AG04449 (cell line): ENCODE data around the gene SPPL3.

Experiments
- CTCF ChIA-PET: fragments of 350-600 bp; formaldehyde crosslinking; extraction: SDS; loops from one replicate; lab custom pipeline; 2021; ENCODE audit warnings: antibody characterized with exemption; lab: Yijun Ruan, JAX
- POLR2A ChIA-PET: fragments of 400-600, 350-600 bp; formaldehyde crosslinking; extraction: SDS; loops from one replicate; lab custom pipeline; 2020; ENCODE audit warnings: antibody characterized with exemption, inconsistent platforms; lab: Yijun Ruan, JAX
- DNase-seq: peaks from one replicate; pipeline ENCODE4 v3.0.0-alpha.2; 2010; ENCODE audit warnings: low read depth, low spot score
- H3K4me3 ChIP-seq: 2 replicates; pipeline ENCODE4 v1.5.1; 2011; ENCODE audit warnings: low read depth, mild to moderate bottlenecking, control low read depth, low read length
- CTCF ChIP-seq: IDR thresholded peaks from one replicate; pipeline ENCODE4 v1.5.1; 2011; ENCODE audit warnings: mild to moderate bottlenecking, moderate library complexity, low read length, control low read depth, inconsistent platforms; ENCODE audit not compliant: insufficient read depth; ENCODE audit errors: missing control alignments

The SPPL3 gene

GRCh38 chr12:120712610-120713009 lies 191.5 kb downstream of the SPPL3 start:
- ChIA-PET POLR2A (no interaction called here), CTCF (interaction anchor here (0.6 to 4.4 kb wide), 8 partner anchors 8 to 259 kb away, joined by 3 to 48 read pairs (median 15); partner anchors contain the start of gene POP5)
- TF ChIP-seq CTCF = no peak

More at GRCh38 chr12:120712610-120713009, 191.5 kb downstream of the SPPL3 start:
- no peak for DNase-seq
- H3K4me3 ChIP-seq = no peak overlapping the region
